ENCODE data around the gene OSBPL9.
"Not testable (repeated sequence)": the region's sequence is repeated elsewhere in the genome, so short reads cannot be mapped to it uniquely, and the experiment has no call there.

OSBPL9 gene

GRCh38 chr1:51664421-51665240 lies 47.7 kb downstream of the OSBPL9 start:
- DNase-seq (ENCODE audit: low read depth in 2 of 2): no peak

GRCh38 chr1:51666478-51666877 lies 49.6 kb downstream of the OSBPL9 start:
- DNase-seq (ENCODE audit: low read depth in 2 of 2): no peak

- no peak for DNase-seq (ENCODE audit: low read depth in 2 of 2)
Observed at GRCh38 chr1:51667561-51667960, 50.7 kb downstream of the OSBPL9 start.

GRCh38 chr1:51669272-51669671 lies 52.4 kb downstream of the OSBPL9 start:
- DNase-seq (ENCODE audit: low read depth in 2 of 2): no peak

- DNase-seq (ENCODE audit: low read depth in 2 of 2): no peak
Observed at GRCh38 chr1:51669816-51670215, 52.9 kb downstream of the OSBPL9 start.

GRCh38 chr1:51671527-51672325 lies 54.8 kb downstream of the OSBPL9 start:
- DNase-seq (ENCODE audit: low read depth in 2 of 2): no peak

- DNase-seq (ENCODE audit: low read depth in 2 of 2): no peak
Observed at GRCh38 chr1:51673279-51673678, 56.4 kb downstream of the OSBPL9 start.

GRCh38 chr1:51675177-51675780 lies 58.4 kb downstream of the OSBPL9 start:
- no peak for DNase-seq (ENCODE audit: low read depth in 2 of 2)

GRCh38 chr1:51679435-51679834 lies 62.5 kb downstream of the OSBPL9 start:
- no peak for DNase-seq (ENCODE audit: low read depth in 2 of 2)

- no peak for DNase-seq (ENCODE audit: low read depth in 2 of 2)
Observed at GRCh38 chr1:51684776-51685175, 67.9 kb downstream of the OSBPL9 start.

- no peak for DNase-seq (ENCODE audit: low read depth in 2 of 2)
Observed at GRCh38 chr1:51686450-51686849, 69.6 kb downstream of the OSBPL9 start.

- no peak for DNase-seq (ENCODE audit: low read depth in 2 of 2)
Observed at GRCh38 chr1:51689075-51689440, 72.2 kb downstream of the OSBPL9 start.

- no peak for DNase-seq (ENCODE audit: low read depth in 2 of 2)
Observed at GRCh38 chr1:51689643-51690042, 72.8 kb downstream of the OSBPL9 start.

- DNase-seq (ENCODE audit: low read depth in 2 of 2): no peak
Observed at GRCh38 chr1:51690285-51690961, 73.5 kb downstream of the OSBPL9 start.

GRCh38 chr1:51691920-51692319 lies 75.0 kb downstream of the OSBPL9 start:
- DNase-seq (ENCODE audit: low read depth in 2 of 2): no peak

GRCh38 chr1:51693419-51694155 lies 76.7 kb downstream of the OSBPL9 start:
- DNase-seq (ENCODE audit: low read depth in 2 of 2): no peak

GRCh38 chr1:51697166-51697565 lies 80.3 kb downstream of the OSBPL9 start:
- no peak for DNase-seq (ENCODE audit: low read depth in 2 of 2)

GRCh38 chr1:51699391-51699790 lies 82.5 kb downstream of the OSBPL9 start:
- no peak for DNase-seq (ENCODE audit: low read depth in 2 of 2)

GRCh38 chr1:51701782-51702181 lies 84.9 kb downstream of the OSBPL9 start:
- not testable (repeated sequence) for DNase-seq (ENCODE audit: low read depth in 2 of 2)

- not testable (repeated sequence) for DNase-seq (ENCODE audit: low read depth in 2 of 2)
Observed at GRCh38 chr1:51702220-51702619, 85.3 kb downstream of the OSBPL9 start.

GRCh38 chr1:51705035-51705434 lies 88.1 kb downstream of the OSBPL9 start:
- DNase-seq (ENCODE audit: low read depth in 2 of 2): no peak
